Stomach (tissue), 9 donors: ENCODE data around the gene IQGAP2. TPM values are rescaled to one million over a fixed set of nuclear protein-coding genes. Genes with fewer than 3 reads are reported as not detected.

Experiments used
- DNase-seq, 2 donors: peaks; one replicate each; pipeline versions ENCODE4 v3.0.0 to v3.0.0-alpha.2; 2013 to 2019
- H3K27ac ChIP-seq, 5 donors: fragments of 200-600 bp in 4 of 5; sonication (generic) in 4 of 5; one replicate each; pipeline ENCODE4 v1.5.1; 2013 to 2019; ENCODE audit warnings: mild to moderate bottlenecking in 1 of 5, moderate library complexity in 1 of 5
- H3K27me3 ChIP-seq, 3 donors: fragments of 200-600 bp; sonication (generic); one replicate each; pipeline ENCODE4 v1.5.1; 2017 to 2019; ENCODE audit warnings: mixed run types in 1 of 3
- H3K36me3 ChIP-seq, 4 donors: fragments of 200-600 bp; sonication (generic); 1 replicate in 3 of 4; 2 replicates in 1 of 4; pipeline ENCODE4 v1.5.1; 2016 to 2019
- H3K4me1 ChIP-seq, 4 donors: fragments of 200-600 bp; sonication (generic); one replicate each; pipeline ENCODE4 v1.5.1; 2016 to 2019
- H3K4me3 ChIP-seq, 4 donors: fragments of 200-600 bp; sonication (generic) in 3 of 4; one replicate each; pipeline ENCODE4 v1.5.1; 2016 to 2019; ENCODE audit warnings: mild to moderate bottlenecking in 1 of 4
- H3K9me3 ChIP-seq, 4 donors: fragments of 200-600 bp; sonication (generic); one replicate each; pipeline ENCODE4 v1.5.1; 2016 to 2019
- CTCF ChIP-seq, 7 experiments: fragments of 450-650 bp in 4 of 7; fragments of 200-600 bp in 3 of 7; sonication (generic) in 3 of 7; IDR thresholded peaks; one replicate each; pipeline ENCODE4 v1.5.1; 2016 to 2019; ENCODE audit warnings: antibody characterized with exemption in 7 of 7, control low read depth in 2 of 7, mild to moderate bottlenecking in 1 of 7
- EP300 ChIP-seq: sonication (generic); formaldehyde crosslinking; IDR thresholded peaks from one replicate; pipeline ENCODE4 v1.6.1; 2017; ENCODE audit warnings: antibody characterized with exemption
- POLR2A ChIP-seq, 4 donors: fragments of 450-650 bp; IDR thresholded peaks; one replicate each; pipeline ENCODE4 v1.6.1; 2016; ENCODE audit warnings: antibody characterized with exemption in 4 of 4, control low read depth in 2 of 4, mild to moderate bottlenecking in 1 of 4, moderate library complexity in 1 of 4
- POLR2AphosphoS5 ChIP-seq, 3 donors: sonication (generic); formaldehyde crosslinking; IDR thresholded peaks; one replicate each; pipeline ENCODE4 v1.6.1; 2016; ENCODE audit warnings: antibody characterized with exemption in 3 of 3
- WGBS, 5 donors: extraction: QIAGEN DNeasy Blood & Tissue Kit in 3 of 5; methylation state at CpG; one replicate each; pipeline versions ENCODE4 v1.1.5 to v1.1.7; 2013 to 2018; 5-methylcytosine and 5-hydroxymethylcytosine counted together
- intact Hi-C: fragments of 100-400 bp; cut with DNase I; formaldehyde crosslinking; loops from one replicate; pipeline ENCODE4 v1.15.1; 2023; ENCODE audit warnings: low total_unique reads
- polyA plus RNA-seq, 3 donors: library from polyadenylated mRNA; stranded (reverse); fragments of 200-250 nt; gene quantifications; one replicate each; pipeline ENCODE4 v1.2.3, GENCODE V29; 2013
- total RNA-seq, 5 donors: library from RNA; depleted of rRNA; stranded (reverse); fragments of >200 nt; gene quantifications; one replicate each; pipeline versions ENCODE4 v1.1.0 to v1.2.3, GENCODE V29; 2014 to 2016
- donor health status: healthy with polysubstance abuse.
- donor health status: Bipolar disorder and iron deficiency.
- donor health status: healthy.

IQGAP2 gene
- total and polyA plus RNA-seq, 8 donors: 11.5 to 122 (median 42.1) TPM

GRCh38 chr5:76746677-76747076, 343.6 kb downstream of the IQGAP2 start:
- 78 to 89% (median 83%) methylated on average over 2 of the region's 2 CpGs for WGBS, 5 donors
- no peak for TF ChIP-seq CTCF (IDR thresholded peaks at IDR 0.05)
- no peak for TF ChIP-seq POLR2A (IDR thresholded peaks at IDR 0.05)
- no peak for TF ChIP-seq POLR2AphosphoS5 (IDR thresholded peaks at IDR 0.05)
- TF ChIP-seq EP300: no peak
- intact Hi-C loops: no loop called here

DNA sequence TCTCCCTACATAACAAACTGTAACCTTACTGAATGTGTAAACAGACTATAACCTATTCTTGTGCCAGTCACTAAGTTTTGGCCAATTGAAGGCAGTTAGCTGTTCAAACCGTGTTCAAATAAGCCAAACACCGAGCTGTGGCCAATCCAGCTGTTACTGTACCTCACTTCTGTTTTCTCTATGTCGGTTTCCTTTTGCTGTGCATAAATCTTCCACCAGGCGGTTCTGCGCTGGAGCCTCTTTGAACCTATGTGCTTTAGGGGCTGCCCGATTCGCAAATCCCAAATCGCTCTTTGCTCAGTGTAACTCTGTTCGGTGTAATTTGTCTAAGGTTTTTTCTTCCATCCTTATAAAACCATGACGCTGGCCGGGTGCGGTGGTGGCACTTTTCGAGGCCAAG, 344.6 kb downstream of the IQGAP2 start:
- Histone ChIP-seq H3K27ac (no peak overlapping the region), H3K27me3 (no peaks in the 10 kb centered on the region), H3K4me1 (no peaks in the 10 kb centered on the region), H3K9me3 (no peaks in the 10 kb centered on the region), H3K4me3 (no peak overlapping the region), H3K36me3 (no peaks in the 10 kb centered on the region)
- no peak for TF ChIP-seq POLR2AphosphoS5 (IDR thresholded peaks at IDR 0.05)
- no peak for TF ChIP-seq CTCF (IDR thresholded peaks at IDR 0.05)
- TF ChIP-seq POLR2A (IDR thresholded peaks at IDR 0.05): no peak
- no peak for TF ChIP-seq EP300
- DNase-seq: no peak
- intact Hi-C loops: no loop called here
- WGBS, 5 donors: 90 to 93% (median 92%) methylated on average over 13 of the region's 13 CpGs

More at GRCh38 chr5:76746677-76747076, 343.6 kb downstream of the IQGAP2 start:
- no peak for DNase-seq
- Histone ChIP-seq H3K36me3 (no peaks in the 10 kb centered on the region), H3K4me1 (no peaks in the 10 kb centered on the region), H3K4me3 (no peak overlapping the region), H3K9me3 (no peaks in the 10 kb centered on the region), H3K27me3 (no peaks in the 10 kb centered on the region), H3K27ac (no peak overlapping the region)

DNA sequence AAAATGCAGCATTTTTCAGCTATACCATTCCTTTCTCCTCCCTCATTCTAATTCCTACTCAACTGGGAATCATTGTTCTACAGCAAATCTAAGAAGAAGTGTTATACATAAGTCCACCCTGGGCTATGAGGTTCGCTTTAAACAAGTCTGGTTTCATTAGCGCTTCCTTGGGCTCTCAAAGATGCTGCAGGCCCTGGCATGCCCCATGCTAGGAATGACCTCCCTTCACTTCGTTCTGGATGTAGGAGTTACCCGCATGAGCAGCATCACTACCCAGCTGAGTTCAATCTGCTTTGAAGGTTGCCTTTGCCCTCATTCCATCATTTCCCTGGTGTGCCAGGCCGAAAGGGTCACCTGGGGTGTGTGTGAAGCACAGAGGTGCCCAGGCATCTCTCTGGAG, 348.2 kb downstream of the IQGAP2 start:
- Histone ChIP-seq H3K36me3 (no peaks in the 10 kb centered on the region), H3K9me3 (no peaks in the 10 kb centered on the region), H3K27ac (no peak overlapping the region), H3K4me3 (no peak overlapping the region), H3K27me3 (no peaks in the 10 kb centered on the region), H3K4me1 (no peaks in the 10 kb centered on the region)
- 87 to 94% (median 93%) methylated on average over 5 of the region's 5 CpGs for WGBS, 5 donors
- no peak for DNase-seq
- intact Hi-C loops: no loop called here
- TF ChIP-seq POLR2A (IDR thresholded peaks at IDR 0.05) (no peak), POLR2AphosphoS5 (IDR thresholded peaks at IDR 0.05) (no peak), CTCF (IDR thresholded peaks at IDR 0.05) (no peak), EP300 (no peak)

GRCh38 chr5:76754668-76755078, 351.6 kb downstream of the IQGAP2 start:
- 81 to 87% (median 84%) methylated on average over 3 of the region's 3 CpGs for WGBS, 5 donors
- Histone ChIP-seq H3K36me3 (no peaks in the 10 kb centered on the region), H3K9me3 (no peaks in the 10 kb centered on the region), H3K4me1 (no peaks in the 10 kb centered on the region), H3K27me3 (no peaks in the 10 kb centered on the region), H3K4me3 (no peak overlapping the region), H3K27ac (no peak overlapping the region)
- intact Hi-C loops: no loop called here
- DNase-seq: no peak
- TF ChIP-seq POLR2AphosphoS5 (IDR thresholded peaks at IDR 0.05): no peak
- TF ChIP-seq POLR2A (IDR thresholded peaks at IDR 0.05): no peak
- TF ChIP-seq CTCF (IDR thresholded peaks at IDR 0.05): no peak
